Measurements from ENCODE around the gene ALK.

Gene ALK

GRCh38 chr2:29347774-29348461, 573.5 kb downstream of the ALK start:
- DNase-seq: no peak

GRCh38 chr2:29345236-29345635, 576.1 kb downstream of the ALK start:
- no peak for DNase-seq

- no peak for DNase-seq
These were observed 577.6 kb downstream of the ALK start for GRCh38 chr2:29343830-29344229.

- no peak for DNase-seq
These were observed 584.8 kb downstream of the ALK start for GRCh38 chr2:29336341-29337241.

GRCh38 chr2:29335396-29335795, 586.0 kb downstream of the ALK start:
- DNase-seq: no peak

- DNase-seq: no peak
These were observed 586.7 kb downstream of the ALK start for GRCh38 chr2:29334706-29335105.

- DNase-seq: no peak
These were observed 588.8 kb downstream of the ALK start for GRCh38 chr2:29332540-29332939.

- peak in 1 of 2 donors; percentile 30 for DNase-seq
These were observed 591.5 kb downstream of the ALK start for GRCh38 chr2:29329899-29330298.

GRCh38 chr2:29326926-29327325, 594.5 kb downstream of the ALK start:
- DNase-seq: no peak

- no peak for DNase-seq
These were observed 595.8 kb downstream of the ALK start for GRCh38 chr2:29325544-29325943.

- DNase-seq: no peak
These were observed 597.4 kb downstream of the ALK start for GRCh38 chr2:29323961-29324360.

- DNase-seq: no peak
These were observed 598.1 kb downstream of the ALK start for GRCh38 chr2:29323301-29323700.

GRCh38 chr2:29322011-29322410, 599.4 kb downstream of the ALK start:
- no peak for DNase-seq

GRCh38 chr2:29317801-29318485, 603.4 kb downstream of the ALK start:
- peak; percentile 65 to 75 for DNase-seq

GRCh38 chr2:29317077-29317517, 604.3 kb downstream of the ALK start:
- peak; percentile 85 to 86 for DNase-seq

- DNase-seq: peak; percentile 43 to 56
These were observed 606.4 kb downstream of the ALK start for GRCh38 chr2:29314816-29315571.

GRCh38 chr2:29311458-29311857, 609.9 kb downstream of the ALK start:
- DNase-seq: no peak

- DNase-seq: no peak
These were observed 610.6 kb downstream of the ALK start for GRCh38 chr2:29310650-29311348.

GRCh38 chr2:29309090-29310029, 612.0 kb downstream of the ALK start:
- peak; percentile 61 to 90 for DNase-seq

- no peak for DNase-seq
These were observed 613.0 kb downstream of the ALK start for GRCh38 chr2:29308366-29308765.

- DNase-seq: no peak
These were observed 613.9 kb downstream of the ALK start for GRCh38 chr2:29307519-29307918.

Measured in inflammatory macrophage treated with lipopolysaccharide for 1 hour (primary cell).